PC-9 (cell line): ENCODE measurements around the gene SLC7A8. TPM values are rescaled to one million over a fixed set of nuclear protein-coding genes. Genes with fewer than 3 reads are reported as not detected.

Experiments
- BruUV-seq: library from RNA; stranded (reverse); fragments of 400-500 nt; replicated peaks from 2 replicates; lab custom pipeline; 2021; lab: Mats Ljungman, UMichigan
- CTCF ChIA-PET: fragments of 300-600 bp; sonication (Branson Sonifier 250); formaldehyde crosslinking; loops from one replicate; lab custom pipeline; 2022; ENCODE audit warnings: antibody characterized with exemption; lab: Charles Lee
- POLR2A ChIA-PET: fragments of 300-600 bp; sonication (Branson Sonifier 250); formaldehyde crosslinking; loops from one replicate; lab custom pipeline; 2022; ENCODE audit warnings: antibody characterized with exemption; ENCODE audit not compliant: unreplicated experiment; lab: Charles Lee
- DNase-seq, 2 experiments: peaks; one replicate each; pipeline versions ENCODE4 v3.0.0 to v3.0.0-alpha.2; 2015 to 2022; ENCODE audit warnings: mixed read lengths in 1 of 2
- H2AFZ ChIP-seq: fragments of 200-600 bp; sonication (generic); 2 replicates; pipeline ENCODE4 v1.8.1; 2017; ENCODE audit warnings: antibody characterized with exemption
- H3F3A ChIP-seq: fragments of 200-600 bp; sonication (generic); 2 replicates; pipeline ENCODE4 v1.8.1; 2017; ENCODE audit warnings: antibody characterized with exemption, mild to moderate bottlenecking, low read depth; ENCODE audit not compliant: insufficient read depth
- H3K27ac ChIP-seq: fragments of 200-600 bp; sonication (generic); 2 replicates; pipeline ENCODE4 v1.6.1; 2016; ENCODE audit warnings: mixed run types
- H3K27me3 ChIP-seq: fragments of 200-600 bp; sonication (generic); 2 replicates; pipeline ENCODE4 v1.6.1; 2016; ENCODE audit warnings: low read depth, mixed run types; ENCODE audit not compliant: insufficient read depth
- H3K36me3 ChIP-seq: fragments of 200-600 bp; sonication (generic); 2 replicates; pipeline ENCODE4 v1.6.1; 2016; ENCODE audit warnings: low read depth, mixed run types
- H3K4me1 ChIP-seq: fragments of 200-600 bp; sonication (generic); replicated peaks from 2 replicates; pipeline ENCODE4 v1.6.1; 2016; ENCODE audit warnings: mixed run types; ENCODE audit not compliant: insufficient read depth
- H3K4me2 ChIP-seq: fragments of 200-600 bp; sonication (generic); 2 replicates; pipeline ENCODE4 v1.6.1; 2017; ENCODE audit warnings: mixed run types
- H3K4me3 ChIP-seq: fragments of 200-600 bp; sonication (generic); 2 replicates; pipeline ENCODE4 v1.6.1; 2016; ENCODE audit warnings: mixed run types
- H3K79me2 ChIP-seq: fragments of 200-600 bp; sonication (generic); 2 replicates; pipeline ENCODE4 v1.6.1; 2017; ENCODE audit warnings: low read depth, mixed run types
- H3K9me2 ChIP-seq: fragments of 200-600 bp; sonication (generic); 2 replicates; pipeline ENCODE4 v1.8.1; 2017; ENCODE audit warnings: mild to moderate bottlenecking; ENCODE audit not compliant: insufficient read depth
- H3K9me3 ChIP-seq: fragments of 200-600 bp; sonication (generic); 2 replicates; pipeline ENCODE4 v1.8.1; 2016; ENCODE audit warnings: low read depth; ENCODE audit not compliant: insufficient read depth
- H4K20me1 ChIP-seq: fragments of 200-600 bp; sonication (generic); 2 replicates; pipeline ENCODE4 v1.8.1; 2017; ENCODE audit not compliant: insufficient read depth
- CTCF ChIP-seq: fragments of 200-600 bp; sonication (generic); conservative IDR thresholded peaks from 2 replicates; pipeline ENCODE4 v1.6.1; 2017; ENCODE audit warnings: mixed run types, antibody characterized with exemption, mild to moderate bottlenecking, moderate library complexity
- EZH2 ChIP-seq: fragments of 200-600 bp; sonication (generic); IDR thresholded peaks from 2 replicates; pipeline ENCODE4 v1.8.0; 2017; ENCODE audit warnings: antibody characterized with exemption, low read depth
- intact Hi-C: fragments of 100-400 bp; cut with micrococcal nuclease; formaldehyde crosslinking; loops from one replicate; pipeline ENCODE4 v1.10.0; 2022; ENCODE audit not compliant: unreplicated experiment
- total RNA-seq: library from RNA; stranded (reverse); gene quantifications from 2 replicates; pipeline ENCODE4 v1.2.3, GENCODE V29; 2021

The SLC7A8 gene
- total RNA-seq, 1 experiment from 2014 or later: 3.6 TPM

GRCh38 chr14:23125933-23126524 lies 57.4 kb downstream of the SLC7A8 start:
- ChIA-PET CTCF (no interaction called here), POLR2A (no interaction called here)
- no peak overlapping the region for H3K4me2 ChIP-seq
- H3K9me2 ChIP-seq: no peaks in the 10 kb centered on the region
- peaks cover 12% of the 10 kb centered on the region for H3F3A ChIP-seq
- no peak for DNase-seq
- TF ChIP-seq CTCF (no peak), EZH2 (no peak)
- no peak overlapping the region for H3K27ac ChIP-seq
- H4K20me1 ChIP-seq: no peaks in the 10 kb centered on the region
- H3K27me3 ChIP-seq: no peaks in the 10 kb centered on the region
- no peak overlapping the region for H2AFZ ChIP-seq
- BruUV-seq: no TSS peak
- H3K4me1 ChIP-seq: peaks cover 18% of the 10 kb centered on the region
- intact Hi-C loops: loop anchor here (10.0 kb wide), 1 partner anchor 139 kb away; no protein-coding TSS in a partner anchor
- H3K36me3 ChIP-seq: no peaks in the 10 kb centered on the region
- no peak overlapping the region for H3K4me3 ChIP-seq
- no peaks in the 10 kb centered on the region for H3K9me3 ChIP-seq
- H3K79me2 ChIP-seq: no peaks in the 10 kb centered on the region

- Histone ChIP-seq H3K36me3 (no peaks in the 10 kb centered on the region), H3K4me3 (no peak overlapping the region), H2AFZ (no peak overlapping the region), H3K9me3 (no peaks in the 10 kb centered on the region), H3F3A (peaks cover 5% of the 10 kb centered on the region), H3K27ac (no peak overlapping the region), H3K79me2 (no peaks in the 10 kb centered on the region), H3K27me3 (no peaks in the 10 kb centered on the region), H3K4me1 (peaks cover 8% of the 10 kb centered on the region), H3K9me2 (no peaks in the 10 kb centered on the region), H3K4me2 (no peak overlapping the region), H4K20me1 (no peaks in the 10 kb centered on the region)
- ChIA-PET CTCF (interaction anchor here (0.7 kb wide), 1 partner anchor 65 kb away, joined by 3 read pairs; no protein-coding TSS in a partner anchor), POLR2A (no interaction called here)
- TF ChIP-seq CTCF (no peak), EZH2 (no peak)
- no peak for DNase-seq
- BruUV-seq: no TSS peak
- intact Hi-C loops: loop anchor here (10.0 kb wide), 1 partner anchor 140 kb away; no protein-coding TSS in a partner anchor
Measured at GRCh38 chr14:23125011-23125410, 58.4 kb downstream of the SLC7A8 start.

- no peak for DNase-seq
- Histone ChIP-seq H3K9me3 (no peaks in the 10 kb centered on the region), H3K4me3 (no peak overlapping the region), H3K4me1 (peaks cover 2% of the 10 kb centered on the region; the same call in 1 of the 2 replicates), H3F3A (peaks cover under 1% of the 10 kb centered on the region), H4K20me1 (no peaks in the 10 kb centered on the region), H3K36me3 (no peaks in the 10 kb centered on the region), H3K4me2 (no peak overlapping the region), H3K27ac (no peak overlapping the region), H3K9me2 (no peaks in the 10 kb centered on the region), H3K27me3 (no peaks in the 10 kb centered on the region), H3K79me2 (no peaks in the 10 kb centered on the region), H2AFZ (no peak overlapping the region)
- POLR2A ChIA-PET: no interaction called here
- intact Hi-C loops: loop anchor here (10.0 kb wide), 1 partner anchor 140 kb away; no protein-coding TSS in a partner anchor
- no TSS peak for BruUV-seq
- TF ChIP-seq EZH2: no peak
- no peak for TF ChIP-seq CTCF
- CTCF ChIA-PET: no interaction called here
Measured at GRCh38 chr14:23124337-23124954, 59.0 kb downstream of the SLC7A8 start.
